HepG2 (cell line): Measurements from ENCODE around the gene VENTX. TPM values are rescaled to one million over a fixed set of nuclear protein-coding genes. Genes with fewer than 3 reads are reported as not detected.
A peak's percentile ranks its signal among the peaks of the same experiment; 100 is the strongest.

Source experiments
- GABPB1 ChIP-seq: IDR thresholded peaks from 2 replicates; pipeline ENCODE4 v1.6.1; 2016; ENCODE audit warnings: mild to moderate bottlenecking, missing genetic modification reagents, moderate library complexity, missing compliant biosample characterization
- KIAA2018 ChIP-seq: sonication (generic); formaldehyde crosslinking; IDR thresholded peaks from 2 replicates; pipeline ENCODE4 v1.5.0; 2020; ENCODE audit warnings: mild to moderate bottlenecking, missing genetic modification reagents, borderline replicate concordance
- MAX ChIP-seq: IDR thresholded peaks from 2 replicates; pipeline ENCODE4 v1.6.1; 2012; ENCODE audit warnings: inconsistent platforms
- NFATC3 ChIP-seq: sonication (generic); formaldehyde crosslinking; IDR thresholded peaks from 2 replicates; pipeline ENCODE4 v1.5.1; 2020; ENCODE audit warnings: mild to moderate bottlenecking, missing genetic modification reagents
- NFE2L1 ChIP-seq: sonication (generic); formaldehyde crosslinking; IDR thresholded peaks from 2 replicates; pipeline ENCODE4 v1.4.0; 2020; ENCODE audit warnings: missing genetic modification reagents, mild to moderate bottlenecking, borderline replicate concordance
- POLR2A ChIP-seq, 2 experiments: IDR thresholded peaks; 2 replicates each; pipeline ENCODE4 v1.6.1; 2011; ENCODE audit warnings: low read depth in 2 of 2, low read length in 2 of 2, mild to moderate bottlenecking in 1 of 2, moderate library complexity in 1 of 2; ENCODE audit not compliant: insufficient read depth in 1 of 2
- POLR2G ChIP-seq: fragments of 200-400 bp; formaldehyde crosslinking; IDR thresholded peaks from 2 replicates; pipeline ENCODE4 v1.6.1; 2018; ENCODE audit warnings: mild to moderate bottlenecking, low read depth, low read length, moderate library complexity
- RXRA ChIP-seq: sonication (generic); formaldehyde crosslinking; IDR thresholded peaks from 2 replicates; pipeline ENCODE4 v1.5.1; 2020; ENCODE audit warnings: missing genetic modification reagents
- SP4 ChIP-seq: sonication (generic); formaldehyde crosslinking; IDR thresholded peaks from 2 replicates; pipeline ENCODE4 v1.8.1; 2023; ENCODE audit warnings: mild to moderate bottlenecking, missing genetic modification reagents
- TAF15 ChIP-seq: fragments of 200-400 bp; formaldehyde crosslinking; IDR thresholded peaks from one replicate; pipeline ENCODE4 v1.6.1; 2018; ENCODE audit warnings: mild to moderate bottlenecking, low read depth, low read length; ENCODE audit not compliant: poor library complexity, severe bottlenecking
- UBTF ChIP-seq: sonication (generic); formaldehyde crosslinking; IDR thresholded peaks from 2 replicates; pipeline ENCODE4 v1.4.0; 2020; ENCODE audit warnings: mild to moderate bottlenecking, missing genetic modification reagents
- YY1 ChIP-seq: IDR thresholded peaks from 2 replicates; pipeline ENCODE4 v1.6.1; 2011; ENCODE audit warnings: low read length, low read depth, moderate library complexity, mild to moderate bottlenecking; ENCODE audit not compliant: insufficient read depth, insufficient replicate concordance
- ZFX ChIP-seq: sonication (generic); formaldehyde crosslinking; IDR thresholded peaks from 2 replicates; pipeline ENCODE4 v1.4.0; 2020; ENCODE audit warnings: mild to moderate bottlenecking, low read depth, missing genetic modification reagents, moderate library complexity
- ZNF33B ChIP-seq: sonication (generic); formaldehyde crosslinking; IDR thresholded peaks from 2 replicates; pipeline ENCODE4 v1.5.1; 2020; ENCODE audit warnings: mild to moderate bottlenecking, missing genetic modification reagents
- ZNF740 ChIP-seq: sonication (generic); formaldehyde crosslinking; IDR thresholded peaks from 2 replicates; pipeline ENCODE4 v1.4.0; 2020; ENCODE audit warnings: missing genetic modification reagents
- polyA plus RNA-seq, 8 experiments: library from polyadenylated mRNA; depleted of rRNA in 3 of 8; stranded (reverse) in 7 of 8; unstranded in 1 of 8; fragments of >200 nt; fragmentation: Illumina TruSeq in 4 of 8; extraction: Trizol in 4 of 8; gene quantifications; 2 replicates each; pipeline versions ENCODE4 v1.2.1 to v1.2.3, GENCODE V29; 2011 to 2016; ENCODE audit warnings: low read depth in 4 of 8, missing spikeins in 1 of 8, mixed read lengths in 1 of 8; ENCODE audit not compliant: insufficient read depth in 1 of 8
- total RNA-seq, 5 experiments: library from RNA; depleted of rRNA; stranded (reverse); fragments of >200 nt; fragmentation: Illumina TruSeq; extraction: Trizol; gene quantifications; 2 replicates each; pipeline ENCODE4 v1.2.3, GENCODE V29; 2016; ENCODE audit warnings: low read depth in 1 of 5

VENTX gene
- total and polyA plus RNA-seq, 2 of the 13 experiments (the other 11 are each of a cell fraction or from before 2014, with no cell fraction given): not detected

GRCh38 chr10:133261726-133262325 is 24.2 kb downstream of the VENTX start (continued):
- no peak for TF ChIP-seq KIAA2018 (CRISPR knock-in tag)
- peak; percentile 48; the same call in 1 of the 2 replicates for TF ChIP-seq SP4 (CRISPR knock-in tag)
- TF ChIP-seq POLR2A (IDR thresholded peaks at IDR 0.05; ENCODE audit: insufficient read depth in 1 of 2, low read depth in 2 of 2, low read length in 2 of 2): peak in 1 of 2 experiments; percentile 49; a peak in 1 of 4 replicates
- TF ChIP-seq ZFX: peak; percentile 66
- TF ChIP-seq ZNF33B (CRISPR knock-in tag): no peak
- TF ChIP-seq YY1: peak; percentile 40
- TF ChIP-seq RXRA: no peak
- TF ChIP-seq MAX: peak; percentile 38; the same call in 1 of the 2 replicates
- no peak for TF ChIP-seq UBTF
- TF ChIP-seq GABPB1 (CRISPR knock-in tag): peak; percentile 48
- peak; percentile 66; the same call in 1 of the 2 replicates for TF ChIP-seq ZNF740 (CRISPR knock-in tag)
- TF ChIP-seq NFE2L1 (CRISPR knock-in tag): no peak
- TF ChIP-seq NFATC3 (CRISPR knock-in tag): no peak
- peak; percentile 35; the same call in 1 of the 2 replicates for TF ChIP-seq POLR2G
- no peak for TF ChIP-seq TAF15
- TF ChIP-seq, all 625 proteins: peak for 15
